Mucosa of rectum (tissue), 2 donors: ENCODE data around the gene MEF2C.

Experiments
- H3K27ac ChIP-seq, 2 donors: one replicate each; pipeline ENCODE4 v1.7.0; 2013; ENCODE audit warnings: inconsistent platforms in 2 of 2, low read depth in 2 of 2, low read length in 2 of 2
- H3K27me3 ChIP-seq, 2 donors: one replicate each; pipeline ENCODE4 v1.7.0; 2013; ENCODE audit warnings: low read length in 2 of 2; ENCODE audit not compliant: control insufficient read depth in 2 of 2, insufficient read depth in 2 of 2
- H3K36me3 ChIP-seq, 2 donors: one replicate each; pipeline ENCODE4 v1.7.0; 2013; ENCODE audit warnings: low read length in 2 of 2; ENCODE audit not compliant: control insufficient read depth in 2 of 2, insufficient read depth in 2 of 2
- H3K4me1 ChIP-seq, 2 donors: one replicate each; pipeline ENCODE4 v1.7.0; 2013; ENCODE audit warnings: low read length in 2 of 2, mild to moderate bottlenecking in 1 of 2; ENCODE audit not compliant: control insufficient read depth in 2 of 2, insufficient read depth in 2 of 2
- H3K4me3 ChIP-seq, 2 donors: one replicate each; pipeline ENCODE4 v1.7.0; 2013; ENCODE audit warnings: low read length in 2 of 2
- H3K9ac ChIP-seq, 2 donors: one replicate each; pipeline ENCODE4 v1.7.0; 2013; ENCODE audit warnings: low read length in 2 of 2, low read depth in 1 of 2, mild to moderate bottlenecking in 1 of 2
- H3K9me3 ChIP-seq, 2 donors: one replicate each; pipeline ENCODE4 v1.7.0; 2013; ENCODE audit warnings: low read length in 2 of 2; ENCODE audit not compliant: control insufficient read depth in 2 of 2
- donor health status: healthy.
- donor health status: Normal muscosa, but diverticular disease.

Gene MEF2C

GRCh38 chr5:88834131-88834462 lies 48.9 kb downstream of the MEF2C start:
- Histone ChIP-seq H3K4me3 (no peak overlapping the region), H3K4me1 (peaks cover 4 to 5% of the 10 kb centered on the region in 2 donors), H3K9me3 (no peaks in the 10 kb centered on the region), H3K27ac (peak overlapping the region; percentile 27 to 61), H3K36me3 (no peaks in the 10 kb centered on the region), H3K27me3 (no peaks in the 10 kb centered on the region), H3K9ac (peak overlapping the region in 1 of 2 donors; percentile 10)

GRCh38 chr5:88833371-88834130 lies 49.4 kb downstream of the MEF2C start:
- no peaks in the 10 kb centered on the region for H3K36me3 ChIP-seq
- H3K9me3 ChIP-seq = no peaks in the 10 kb centered on the region
- H3K27me3 ChIP-seq = no peaks in the 10 kb centered on the region
- H3K27ac ChIP-seq = peak overlapping the region; percentile 27 to 61
- peaks cover 4 to 6% of the 10 kb centered on the region in 2 donors for H3K4me1 ChIP-seq
- peak overlapping the region in 1 of 2 donors; percentile 10 for H3K9ac ChIP-seq
- no peak overlapping the region for H3K4me3 ChIP-seq

- no peak overlapping the region for H3K27ac ChIP-seq
- no peak overlapping the region for H3K4me3 ChIP-seq
- no peaks in the 10 kb centered on the region for H3K36me3 ChIP-seq
- no peak overlapping the region for H3K9ac ChIP-seq
- H3K4me1 ChIP-seq = peaks cover 3 to 10% of the 10 kb centered on the region in 2 donors
- H3K27me3 ChIP-seq = no peaks in the 10 kb centered on the region
- H3K9me3 ChIP-seq = no peaks in the 10 kb centered on the region
Observed at GRCh38 chr5:88831816-88832215, 51.2 kb downstream of the MEF2C start.

GRCh38 chr5:88830567-88830966 lies 52.4 kb downstream of the MEF2C start:
- Histone ChIP-seq H3K36me3 (no peaks in the 10 kb centered on the region), H3K4me1 (peaks cover 3 to 7% of the 10 kb centered on the region in 2 donors), H3K27me3 (no peaks in the 10 kb centered on the region), H3K4me3 (no peak overlapping the region), H3K9me3 (no peaks in the 10 kb centered on the region), H3K9ac (no peak overlapping the region), H3K27ac (no peak overlapping the region)

GRCh38 chr5:88829775-88830174 lies 53.2 kb downstream of the MEF2C start:
- Histone ChIP-seq H3K9me3 (no peaks in the 10 kb centered on the region), H3K4me1 (peaks cover 3 to 7% of the 10 kb centered on the region in 2 donors), H3K27me3 (no peaks in the 10 kb centered on the region), H3K9ac (no peak overlapping the region), H3K4me3 (no peak overlapping the region), H3K36me3 (no peaks in the 10 kb centered on the region), H3K27ac (peak overlapping the region; percentile 41 to 44)

GRCh38 chr5:88829054-88829453 lies 53.9 kb downstream of the MEF2C start:
- Histone ChIP-seq H3K27me3 (no peaks in the 10 kb centered on the region), H3K9me3 (no peaks in the 10 kb centered on the region), H3K4me3 (no peak overlapping the region), H3K4me1 (peaks cover 3 to 7% of the 10 kb centered on the region in 2 donors), H3K36me3 (no peaks in the 10 kb centered on the region), H3K27ac (peak overlapping the region; percentile 44 to 52), H3K9ac (no peak overlapping the region)

GRCh38 chr5:88827997-88828396 lies 55.0 kb downstream of the MEF2C start:
- no peak overlapping the region for H3K4me3 ChIP-seq
- H3K27me3 ChIP-seq = no peaks in the 10 kb centered on the region
- H3K27ac ChIP-seq = peak overlapping the region; percentile 53
- no peaks in the 10 kb centered on the region for H3K9me3 ChIP-seq
- peaks cover 0 to under 1% of the 10 kb centered on the region in 2 donors for H3K36me3 ChIP-seq
- no peak overlapping the region for H3K9ac ChIP-seq
- H3K4me1 ChIP-seq = peaks cover 0 to 7% of the 10 kb centered on the region in 2 donors

GRCh38 chr5:88826646-88827585 lies 56.1 kb downstream of the MEF2C start:
- Histone ChIP-seq H3K4me3 (peak overlapping the region in 1 of 2 donors; percentile 6), H3K27me3 (no peaks in the 10 kb centered on the region)

GRCh38 chr5:88825584-88826315 lies 57.2 kb downstream of the MEF2C start:
- no peak overlapping the region for H3K4me3 ChIP-seq
- no peaks in the 10 kb centered on the region for H3K27me3 ChIP-seq
- no peak overlapping the region for H3K9ac ChIP-seq
- no peaks in the 10 kb centered on the region for H3K9me3 ChIP-seq
- H3K36me3 ChIP-seq = peaks cover 0 to 4% of the 10 kb centered on the region in 2 donors
- H3K27ac ChIP-seq = peak overlapping the region; percentile 48 to 53
- peaks cover 0 to 7% of the 10 kb centered on the region in 2 donors for H3K4me1 ChIP-seq

More at GRCh38 chr5:88826646-88827585, 56.1 kb downstream of the MEF2C start:
- Histone ChIP-seq H3K4me1 (peaks cover 0 to 7% of the 10 kb centered on the region in 2 donors), H3K9ac (no peak overlapping the region), H3K9me3 (no peaks in the 10 kb centered on the region), H3K27ac (peak overlapping the region; percentile 53), H3K36me3 (peaks cover 0 to 4% of the 10 kb centered on the region in 2 donors)
